Osteocyte (in vitro differentiated cells): ENCODE results near the gene ERCC3. TPM values are rescaled to one million over a fixed set of nuclear protein-coding genes. Genes with fewer than 3 reads are reported as not detected.
"Not testable (repeated sequence)": the region's sequence is repeated elsewhere in the genome, so short reads cannot be mapped to it uniquely, and the experiment has no call there.

Experiments
- DNase-seq: peaks from one replicate; pipeline ENCODE4 v3.0.0; 2021; ENCODE audit warnings: mixed read lengths; ENCODE audit not compliant: unreplicated experiment; ENCODE audit errors: extremely low spot score
- H3K27ac Mint-ChIP-seq: one replicate; pipeline ENCODE4 v1.8.0; 2021; ENCODE audit warnings: mild to moderate bottlenecking, mixed read lengths; ENCODE audit not compliant: unreplicated experiment
- H3K27me3 Mint-ChIP-seq: one replicate; pipeline ENCODE4 v1.8.0; 2021; ENCODE audit warnings: mixed read lengths; ENCODE audit not compliant: unreplicated experiment
- H3K36me3 Mint-ChIP-seq: one replicate; pipeline ENCODE4 v1.8.0; 2021; ENCODE audit warnings: mixed read lengths; ENCODE audit not compliant: unreplicated experiment
- H3K4me1 Mint-ChIP-seq: one replicate; pipeline ENCODE4 v1.8.0; 2021; ENCODE audit warnings: mixed read lengths; ENCODE audit not compliant: unreplicated experiment
- H3K4me3 Mint-ChIP-seq: one replicate; pipeline ENCODE4 v1.8.0; 2021; ENCODE audit warnings: mild to moderate bottlenecking, moderate library complexity, mixed read lengths; ENCODE audit not compliant: unreplicated experiment
- H3K9me3 Mint-ChIP-seq: one replicate; pipeline ENCODE4 v1.8.0; 2021; ENCODE audit warnings: mixed read lengths; ENCODE audit not compliant: unreplicated experiment
- total RNA-seq: library from RNA; stranded (reverse); gene quantifications from 2 replicates; pipeline ENCODE4 v1.2.1, GENCODE V29; 2021
- TF ChIP-seq, protein P1 (sequence below): fragments of 200-600 bp; sonication (generic); IDR thresholded peaks from 2 replicates; pipeline ENCODE4 v1.5.0; 2021; ENCODE audit warnings: antibody characterized with exemption, mild to moderate bottlenecking, moderate library complexity

The ERCC3 gene
- total RNA-seq, 1 donor from 2014 or later, result 50.3 TPM

- Mint-ChIP-seq H3K9me3 (no peaks in the 10 kb centered on the region), H3K4me3 (peak overlapping the region; percentile 58), H3K4me1 (peaks cover 52% of the 10 kb centered on the region), H3K36me3 (no peaks in the 10 kb centered on the region), H3K27me3 (no peaks in the 10 kb centered on the region), H3K27ac (peak overlapping the region; percentile 90)
- DNase-seq, result no peak
- TF ChIP-seq, protein P1, sequence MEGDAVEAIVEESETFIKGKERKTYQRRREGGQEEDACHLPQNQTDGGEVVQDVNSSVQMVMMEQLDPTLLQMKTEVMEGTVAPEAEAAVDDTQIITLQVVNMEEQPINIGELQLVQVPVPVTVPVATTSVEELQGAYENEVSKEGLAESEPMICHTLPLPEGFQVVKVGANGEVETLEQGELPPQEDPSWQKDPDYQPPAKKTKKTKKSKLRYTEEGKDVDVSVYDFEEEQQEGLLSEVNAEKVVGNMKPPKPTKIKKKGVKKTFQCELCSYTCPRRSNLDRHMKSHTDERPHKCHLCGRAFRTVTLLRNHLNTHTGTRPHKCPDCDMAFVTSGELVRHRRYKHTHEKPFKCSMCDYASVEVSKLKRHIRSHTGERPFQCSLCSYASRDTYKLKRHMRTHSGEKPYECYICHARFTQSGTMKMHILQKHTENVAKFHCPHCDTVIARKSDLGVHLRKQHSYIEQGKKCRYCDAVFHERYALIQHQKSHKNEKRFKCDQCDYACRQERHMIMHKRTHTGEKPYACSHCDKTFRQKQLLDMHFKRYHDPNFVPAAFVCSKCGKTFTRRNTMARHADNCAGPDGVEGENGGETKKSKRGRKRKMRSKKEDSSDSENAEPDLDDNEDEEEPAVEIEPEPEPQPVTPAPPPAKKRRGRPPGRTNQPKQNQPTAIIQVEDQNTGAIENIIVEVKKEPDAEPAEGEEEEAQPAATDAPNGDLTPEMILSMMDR, result no peak
These were observed 68.6 kb downstream of the ERCC3 start for GRCh38 chr2:127225186-127225960.

GRCh38 chr2:127224135-127224534 is 69.8 kb downstream of the ERCC3 start:
- H3K9me3 Mint-ChIP-seq, H3K27me3 Mint-ChIP-seq, H3K4me3 Mint-ChIP-seq, DNase-seq, H3K36me3 Mint-ChIP-seq: not testable (repeated sequence)
- peaks cover 55% of the 10 kb centered on the region for H3K4me1 Mint-ChIP-seq
- peak overlapping the region; percentile 56 for H3K27ac Mint-ChIP-seq

DNA sequence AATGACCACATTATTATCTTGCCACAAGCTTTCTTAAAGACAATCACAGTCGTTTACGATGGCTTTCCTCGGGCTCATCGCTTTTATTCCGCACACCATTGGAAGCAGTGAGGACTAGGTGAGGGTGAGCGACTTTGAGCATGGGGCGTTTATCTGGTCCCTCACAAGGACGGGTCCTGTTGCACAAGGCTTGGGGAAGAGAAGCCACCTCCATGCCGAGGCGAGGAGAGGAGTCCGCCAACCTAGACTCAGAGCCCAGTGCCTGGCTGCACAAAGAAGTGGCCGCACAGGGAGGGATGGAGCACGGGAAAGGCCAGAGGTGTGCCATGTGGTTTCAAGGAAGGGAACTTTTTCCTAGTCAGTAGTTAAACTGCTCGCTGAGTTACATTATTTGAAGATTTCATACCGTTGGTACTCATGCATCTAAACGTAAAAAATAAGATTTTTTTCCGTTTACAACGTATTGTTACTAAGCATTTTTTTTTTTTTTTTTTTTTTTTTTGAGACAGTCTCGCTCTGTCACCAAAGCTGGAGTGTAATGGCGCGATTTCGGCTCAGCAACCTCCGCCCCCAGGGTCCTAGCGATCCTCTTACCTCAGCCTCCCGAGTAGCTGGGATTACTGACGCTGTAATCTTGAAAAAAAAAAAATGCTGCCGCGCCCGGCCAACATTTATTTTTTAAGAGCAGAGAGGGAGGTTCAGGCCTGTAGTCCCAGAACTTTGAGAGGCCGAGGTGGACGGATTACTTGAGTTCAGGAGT is 73.0 kb downstream of the ERCC3 start:
- H3K36me3 Mint-ChIP-seq, result peaks cover 2% of the 10 kb centered on the region
- DNase-seq, result no peak
- H3K9me3 Mint-ChIP-seq, result peaks cover 6% of the 10 kb centered on the region
- no peaks in the 10 kb centered on the region for H3K27me3 Mint-ChIP-seq
- TF ChIP-seq, protein P1, result no peak
- peak overlapping the region; percentile 96 for H3K4me3 Mint-ChIP-seq
- H3K4me1 Mint-ChIP-seq, result peaks cover 63% of the 10 kb centered on the region
- H3K27ac Mint-ChIP-seq, result peak overlapping the region; percentile 98

GRCh38 chr2:127220102-127220767 is 73.7 kb downstream of the ERCC3 start, which contains the start of gene CYP27C1:
TSS of gene CYP27C1 (minus strand) at chr2:127220299. CDS start at chr2:127220270, 29 bp downstream.
- no peak for DNase-seq
- peaks cover 62% of the 10 kb centered on the region for H3K4me1 Mint-ChIP-seq

More at GRCh38 chr2:127220102-127220767, 73.7 kb downstream of the ERCC3 start, which contains the start of gene CYP27C1:
- TF ChIP-seq, protein P1, result no peak
- Mint-ChIP-seq H3K27ac (peak within 1 kb of the TSS; percentile 98), H3K36me3 (peaks cover 2% of the 10 kb centered on the region), H3K4me3 (peak within 1 kb of the TSS; percentile 96), H3K9me3 (peaks cover 6% of the 10 kb centered on the region), H3K27me3 (no peaks in the 10 kb centered on the region)
